OCI-M1 (cell line): Measurements from ENCODE around the gene MTHFD1L.
A peak's percentile ranks its signal among the peaks of the same experiment; 100 is the strongest.
"Not testable (repeated sequence)": the region's sequence is repeated elsewhere in the genome, so short reads cannot be mapped to it uniquely, and the experiment has no call there.

Experiments used
- DNase-seq: peaks from one replicate; lab custom pipeline; 2025; lab: John Stamatoyannopoulos, UW

MTHFD1L gene

GRCh38 chr6:151095538-151096254 lies 230.2 kb downstream of the MTHFD1L start:
- no peak for DNase-seq

GRCh38 chr6:151096255-151096612 lies 230.7 kb downstream of the MTHFD1L start:
- DNase-seq: no peak

- DNase-seq: no peak
Observed at GRCh38 chr6:151096691-151097606, 231.4 kb downstream of the MTHFD1L start.

GRCh38 chr6:151098166-151098565 lies 232.7 kb downstream of the MTHFD1L start:
- peak; percentile 27 for DNase-seq

- no peak for DNase-seq
Observed at GRCh38 chr6:151100326-151100725, 234.8 kb downstream of the MTHFD1L start.

GRCh38 chr6:151101161-151101815 lies 235.8 kb downstream of the MTHFD1L start:
- no peak for DNase-seq

GRCh38 chr6:151101816-151102694 lies 236.6 kb downstream of the MTHFD1L start:
- no peak for DNase-seq

GRCh38 chr6:151103266-151103665 lies 237.8 kb downstream of the MTHFD1L start:
- DNase-seq: no peak

- DNase-seq: no peak
Observed at GRCh38 chr6:151107897-151108427, 242.5 kb downstream of the MTHFD1L start.

- DNase-seq: no peak
Observed at GRCh38 chr6:151108548-151108947, 243.0 kb downstream of the MTHFD1L start.

- no peak for DNase-seq
Observed at GRCh38 chr6:151109361-151109760, 243.9 kb downstream of the MTHFD1L start.

- no peak for DNase-seq
Observed at GRCh38 chr6:151109869-151110575, 244.5 kb downstream of the MTHFD1L start.

GRCh38 chr6:151110576-151110905 lies 245.0 kb downstream of the MTHFD1L start:
- no peak for DNase-seq

GRCh38 chr6:151111670-151112069 lies 246.2 kb downstream of the MTHFD1L start:
- DNase-seq: no peak

GRCh38 chr6:151112130-151112529 lies 246.6 kb downstream of the MTHFD1L start:
- DNase-seq: no peak

- DNase-seq: not testable (repeated sequence)
Observed at GRCh38 chr6:151112884-151113283, 247.4 kb downstream of the MTHFD1L start.

GRCh38 chr6:151113641-151114040 lies 248.1 kb downstream of the MTHFD1L start:
- DNase-seq: no peak

- peak; percentile 24 for DNase-seq
Observed at GRCh38 chr6:151118461-151119123, 253.1 kb downstream of the MTHFD1L start.

- DNase-seq: no peak
Observed at GRCh38 chr6:151119823-151120524, 254.5 kb downstream of the MTHFD1L start.

GRCh38 chr6:151121900-151122299 lies 256.4 kb downstream of the MTHFD1L start:
- DNase-seq: no peak
